ENCODE results near the gene FRAT1.
"Not testable (repeated sequence)": the region's sequence is repeated elsewhere in the genome, so short reads cannot be mapped to it uniquely, and the experiment has no call there.

Gene FRAT1

GRCh38 chr10:97336446-97336845 is 17.4 kb downstream of the FRAT1 start:
- no peak for DNase-seq

GRCh38 chr10:97336942-97337831 is 18.1 kb downstream of the FRAT1 start:
- DNase-seq = no peak

- DNase-seq = no peak
Measured at GRCh38 chr10:97338041-97338440, 19.0 kb downstream of the FRAT1 start.

- DNase-seq = no peak
Measured at GRCh38 chr10:97341416-97341815, 22.3 kb downstream of the FRAT1 start.

GRCh38 chr10:97343664-97344063 is 24.6 kb downstream of the FRAT1 start:
- not testable (repeated sequence) for DNase-seq

- DNase-seq = no peak
Measured at GRCh38 chr10:97347317-97347716, 28.2 kb downstream of the FRAT1 start.

- no peak for DNase-seq
Measured at GRCh38 chr10:97349752-97350513, 30.9 kb downstream of the FRAT1 start.

GRCh38 chr10:97353945-97354344 is 34.9 kb downstream of the FRAT1 start:
- DNase-seq = no peak

- no peak for DNase-seq
Measured at GRCh38 chr10:97355571-97355975, 36.5 kb downstream of the FRAT1 start.

GRCh38 chr10:97356318-97356914 is 37.3 kb downstream of the FRAT1 start:
- DNase-seq = no peak

- DNase-seq = no peak
Measured at GRCh38 chr10:97356918-97357317, 37.8 kb downstream of the FRAT1 start.

- DNase-seq = no peak
Measured at GRCh38 chr10:97358349-97358748, 39.3 kb downstream of the FRAT1 start.

- no peak for DNase-seq
Measured at GRCh38 chr10:97358781-97359180, 39.7 kb downstream of the FRAT1 start.

- no peak for DNase-seq
Measured at GRCh38 chr10:97360705-97361536, 41.9 kb downstream of the FRAT1 start.

- DNase-seq = no peak
Measured at GRCh38 chr10:97361537-97361901, 42.4 kb downstream of the FRAT1 start.

- no peak for DNase-seq
Measured at GRCh38 chr10:97362310-97363033, 43.4 kb downstream of the FRAT1 start.

GRCh38 chr10:97363071-97363470 is 44.0 kb downstream of the FRAT1 start:
- no peak for DNase-seq

- DNase-seq = no peak
Measured at GRCh38 chr10:97365761-97366351, 46.8 kb downstream of the FRAT1 start.

- no peak for DNase-seq
Measured at GRCh38 chr10:97366572-97366971, 47.5 kb downstream of the FRAT1 start.

GRCh38 chr10:97367126-97367649 is 48.1 kb downstream of the FRAT1 start:
- no peak for DNase-seq

Data from DMS 273 treated with DMSO at 0.1 percent for 48 hours (cell line).